Heart left ventricle (tissue), 16 donors: Measurements from ENCODE around the gene OR9Q1. TPM values are rescaled to one million over a fixed set of nuclear protein-coding genes. Genes with fewer than 3 reads are reported as not detected.

Experiments used
- ATAC-seq, 4 donors: fragments of 200-7000 bp; cut with Tn5 transposase; one replicate each; pipeline ENCODE4 v1.9.1; 2020 to 2022; ENCODE audit warnings: moderate library complexity in 4 of 4, mild to moderate bottlenecking in 3 of 4, moderate number of reproducible peaks in 1 of 4
- DNase-seq, 5 donors: peaks; one replicate each; pipeline ENCODE4 v3.0.0-alpha.2; 2020
- H3K27ac ChIP-seq, 12 donors: fragments of 200-600 bp; sonication (generic) in 4 of 12; one replicate each; pipeline versions ENCODE4 v1.5.0 to v1.8.0; 2016 to 2022; ENCODE audit warnings: mild to moderate bottlenecking in 2 of 12
- H3K27me3 ChIP-seq, 9 donors: fragments of 200-600 bp; sonication (generic) in 2 of 9; one replicate each; pipeline versions ENCODE4 v1.5.1 to v1.8.0; 2016 to 2022; ENCODE audit warnings: mild to moderate bottlenecking in 3 of 9
- H3K36me3 ChIP-seq, 9 donors: fragments of 200-600 bp; sonication (generic) in 2 of 9; one replicate each; pipeline versions ENCODE4 v1.5.0 to v1.8.0; 2018 to 2022; ENCODE audit warnings: mild to moderate bottlenecking in 2 of 9
- H3K4me1 ChIP-seq, 12 donors: fragments of 200-600 bp; sonication (generic) in 4 of 12; one replicate each; pipeline versions ENCODE4 v1.5.0 to v1.8.0; 2016 to 2022; ENCODE audit warnings: mild to moderate bottlenecking in 3 of 12
- H3K4me3 ChIP-seq, 12 donors: fragments of 200-600 bp; sonication (generic) in 4 of 12; one replicate each; pipeline versions ENCODE4 v1.5.0 to v1.8.0; 2017 to 2022; ENCODE audit warnings: mild to moderate bottlenecking in 9 of 12, moderate library complexity in 4 of 12
- H3K9me3 ChIP-seq, 12 donors: fragments of 200-600 bp; sonication (generic) in 4 of 12; one replicate each; pipeline versions ENCODE4 v1.5.0 to v1.8.0; 2016 to 2022; ENCODE audit warnings: mild to moderate bottlenecking in 1 of 12
- CTCF ChIP-seq, 12 donors: fragments of 200-600 bp; sonication (generic) in 4 of 12; IDR thresholded peaks; one replicate each; pipeline versions ENCODE4 v1.5.0 to v1.8.0; 2018 to 2022; ENCODE audit warnings: antibody characterized with exemption in 12 of 12, mild to moderate bottlenecking in 5 of 12
- POLR2A ChIP-seq, 2 donors: fragments of 450-650 bp; IDR thresholded peaks; one replicate each; pipeline ENCODE4 v1.6.1; 2017; ENCODE audit warnings: antibody characterized with exemption in 2 of 2, mild to moderate bottlenecking in 2 of 2, moderate library complexity in 2 of 2
- WGBS, 4 donors: extraction: QIAGEN DNeasy Blood & Tissue Kit in 2 of 4; methylation state at CpG; one replicate each; pipeline versions ENCODE4 v1.1.5 to v1.1.7; 2013 to 2018; 5-methylcytosine and 5-hydroxymethylcytosine counted together
- intact Hi-C, 10 donors: fragments of 100-400 bp; cut with DNase I; formaldehyde crosslinking; loops; one replicate each; pipeline versions ENCODE4 v1.11.1 to v1.14.2; 2022
- polyA plus RNA-seq, 2 donors: library from polyadenylated mRNA; stranded (reverse); fragments of 200-250 nt; gene quantifications; one replicate each; pipeline ENCODE4 v1.2.3, GENCODE V29; 2013
- total RNA-seq, 9 donors: library from RNA; depleted of rRNA in 2 of 9; stranded (reverse); fragments of >200 nt in 2 of 9; fragmentation: NEBNext Ultra II Directional in 3 of 9; extraction: Animal tissue kit (Norgen Biotek cat#: 25700) in 3 of 9; gene quantifications; one replicate each; pipeline versions ENCODE4 v1.1.0 to v1.2.4, GENCODE V29; 2016 to 2023
- donor health status: ischemic (EF 13 %, LVEDD 7.1; RV severe dilation, severe dysfunction).
- donor health status: healthy with polysubstance abuse.
- donor health status: DM: no; HTN: yes; CAD: no.
- donor health status: DM: no; HTN: no; CAD: no.
- donor health status: ischemic (EF 25% LVEDD 6.9; RV normal size, moderate dysfunction).
- donor health status: ischemic (EF 25% LVEDD 5.7; RV mildly dilated, moderate dysfunction).
- donor health status: healthy.
- donor health status: DM: yes; HTN: yes; CAD: no.
- donor health status: ischemic (EF 35%, LVEDD 5.7; RV mildly dilated, moderate dysfunction).
- donor health status: nonischemic (EF 11% LVEDD 7.7; RV severe dilation, severe dysfunction).
- donor health status: DM: yes; HTN: yes; CAD: no.
- donor health status: PGD.
- donor health status: ischemic (EF 29% LVEDD 5.4; RV normal size, mild dysfunction).
- donor health status: nonischemic (EF 23%, LVEDD 6.1; RV moderate dilation, normal function).

The OR9Q1 gene
- total and polyA plus RNA-seq, 11 donors: not detected

- Histone ChIP-seq H3K27ac (no peak overlapping the region), H3K4me1 (no peaks in the 10 kb centered on the region), H3K27me3 (no peaks in the 10 kb centered on the region), H3K4me3 (no peak overlapping the region), H3K9me3 (no peaks in the 10 kb centered on the region), H3K36me3 (no peaks in the 10 kb centered on the region)
- whole genome bisulfite sequencing, 4 donors: 72 to 85% (median 81%) methylated on average over 6 of the region's 6 CpGs
- no peak for ATAC-seq
- no peak for TF ChIP-seq CTCF (IDR thresholded peaks at IDR 0.05)
- no peak for TF ChIP-seq POLR2A (IDR thresholded peaks at IDR 0.05)
- intact Hi-C loops: no loop called here
- DNase-seq: no peak
These were observed 11.9 kb upstream of the OR9Q1 start for GRCh38 chr11:58011771-58012170.

- Histone ChIP-seq H3K27me3 (no peaks in the 10 kb centered on the region), H3K4me3 (no peak overlapping the region), H3K36me3 (no peaks in the 10 kb centered on the region), H3K4me1 (peaks cover 0 to 44% (median 25%) of the 10 kb centered on the region in 12 donors), H3K9me3 (no peaks in the 10 kb centered on the region), H3K27ac (peak overlapping the region in 11 of 12 donors; percentile 51 to 85 (median 77))
- 11 to 38% (median 28%) methylated on average over 8 of the region's 8 CpGs for WGBS, 4 donors
- ATAC-seq (peak; percentile 92 to 96 (median 94)), DNase-seq (peak; percentile 83 to 89 (median 86))
- no peak for TF ChIP-seq POLR2A (IDR thresholded peaks at IDR 0.05)
- TF ChIP-seq CTCF (IDR thresholded peaks at IDR 0.05): no peak
- intact Hi-C loops: loop anchor here in 2 of 10 donors (2.0 to 10.0 kb wide), 5 partner anchors 20 to 260 kb away; no protein-coding TSS in a partner anchor
These were observed 965 bp downstream of the OR9Q1 start for GRCh38 chr11:58024601-58025091.

GRCh38 chr11:58027341-58027740 is 3.7 kb downstream of the OR9Q1 start:
- DNase-seq (no peak), ATAC-seq (no peak)
- Histone ChIP-seq H3K27me3 (no peaks in the 10 kb centered on the region), H3K4me1 (peaks cover 0 to 43% (median 24%) of the 10 kb centered on the region in 12 donors), H3K27ac (peak overlapping the region in 1 of 12 donors; percentile 57), H3K9me3 (peaks cover 0 to under 1% (median 0%) of the 10 kb centered on the region in 12 donors), H3K4me3 (no peak overlapping the region), H3K36me3 (no peaks in the 10 kb centered on the region)
- intact Hi-C loops: loop anchor here in 2 of 10 donors (10.0 kb wide), 2 partner anchors 253 to 257 kb away; no protein-coding TSS in a partner anchor
- TF ChIP-seq POLR2A (IDR thresholded peaks at IDR 0.05): no peak
- no peak for TF ChIP-seq CTCF (IDR thresholded peaks at IDR 0.05)
- WGBS, 4 donors: 78 to 82% (median 81%) methylated on average over 4 of the region's 4 CpGs

GRCh38 chr11:58028687-58029411 is 5.2 kb downstream of the OR9Q1 start:
- Histone ChIP-seq H3K36me3 (no peaks in the 10 kb centered on the region), H3K27ac (peak overlapping the region in 10 of 12 donors; percentile 1 to 65 (median 34)), H3K9me3 (peaks cover 0 to 5% (median 0%) of the 10 kb centered on the region in 12 donors), H3K4me3 (no peak overlapping the region), H3K4me1 (peaks cover 0 to 31% (median 12%) of the 10 kb centered on the region in 12 donors), H3K27me3 (no peaks in the 10 kb centered on the region)
- intact Hi-C loops: loop anchor here in 2 of 10 donors (10.0 kb wide), 2 partner anchors 254 to 256 kb away; no protein-coding TSS in a partner anchor
- TF ChIP-seq POLR2A (IDR thresholded peaks at IDR 0.05) (no peak), CTCF (IDR thresholded peaks at IDR 0.05) (no peak)
- WGBS, 4 donors: 43 to 56% (median 53%) methylated on average over 6 of the region's 6 CpGs
- DNase-seq (peak in 1 of 5 donors; percentile 24), ATAC-seq (peak in 1 of 4 donors; percentile 20)
